ENCODE data around the gene HLF. TPM values are rescaled to one million over a fixed set of nuclear protein-coding genes. Genes with fewer than 3 reads are reported as not detected.

HLF gene
- total RNA-seq, 1 donor from 2014 or later: 0.25 TPM

GRCh38 chr17:55314784-55315491 lies 50.2 kb downstream of the HLF start:
- H3K36me3 ChIP-seq (ENCODE audit: control insufficient read depth, insufficient read depth, low read length): no peaks in the 10 kb centered on the region
- H3K4me3 ChIP-seq (ENCODE audit: low read depth, low read length): no peak overlapping the region
- TF ChIP-seq CTCF (IDR thresholded peaks at IDR 0.05; ENCODE audit: insufficient read depth, low read length, poor library complexity, severe bottlenecking): no peak
- H3K27me3 ChIP-seq (ENCODE audit: control insufficient read depth, insufficient read depth, low read length): no peaks in the 10 kb centered on the region
- DNase-seq (ENCODE audit: low read depth): no peak

- H3K36me3 ChIP-seq (ENCODE audit: control insufficient read depth, insufficient read depth, low read length): no peaks in the 10 kb centered on the region
- no peak for DNase-seq (ENCODE audit: low read depth)
- TF ChIP-seq CTCF (IDR thresholded peaks at IDR 0.05; ENCODE audit: insufficient read depth, low read length, poor library complexity, severe bottlenecking): no peak
- H3K4me3 ChIP-seq (ENCODE audit: low read depth, low read length): no peak overlapping the region
- no peaks in the 10 kb centered on the region for H3K27me3 ChIP-seq (ENCODE audit: control insufficient read depth, insufficient read depth, low read length)
These were observed 51.7 kb downstream of the HLF start for GRCh38 chr17:55316499-55316898.

GRCh38 chr17:55317284-55317683 lies 52.5 kb downstream of the HLF start:
- H3K27me3 ChIP-seq (ENCODE audit: control insufficient read depth, insufficient read depth, low read length): no peaks in the 10 kb centered on the region
- no peak overlapping the region for H3K4me3 ChIP-seq (ENCODE audit: low read depth, low read length)
- H3K36me3 ChIP-seq (ENCODE audit: control insufficient read depth, insufficient read depth, low read length): no peaks in the 10 kb centered on the region
- no peak for TF ChIP-seq CTCF (IDR thresholded peaks at IDR 0.05; ENCODE audit: insufficient read depth, low read length, poor library complexity, severe bottlenecking)
- no peak for DNase-seq (ENCODE audit: low read depth)

GRCh38 chr17:55318081-55318480 lies 53.3 kb downstream of the HLF start:
- no peak overlapping the region for H3K4me3 ChIP-seq (ENCODE audit: low read depth, low read length)
- TF ChIP-seq CTCF (IDR thresholded peaks at IDR 0.05; ENCODE audit: insufficient read depth, low read length, poor library complexity, severe bottlenecking): no peak
- no peak for DNase-seq (ENCODE audit: low read depth)
- no peaks in the 10 kb centered on the region for H3K36me3 ChIP-seq (ENCODE audit: control insufficient read depth, insufficient read depth, low read length)
- H3K27me3 ChIP-seq (ENCODE audit: control insufficient read depth, insufficient read depth, low read length): no peaks in the 10 kb centered on the region

GRCh38 chr17:55318715-55319487 lies 54.1 kb downstream of the HLF start:
- DNase-seq (ENCODE audit: low read depth): no peak
- H3K4me3 ChIP-seq (ENCODE audit: low read depth, low read length): no peak overlapping the region
- TF ChIP-seq CTCF (IDR thresholded peaks at IDR 0.05; ENCODE audit: insufficient read depth, low read length, poor library complexity, severe bottlenecking): no peak
- H3K27me3 ChIP-seq (ENCODE audit: control insufficient read depth, insufficient read depth, low read length): no peaks in the 10 kb centered on the region
- no peaks in the 10 kb centered on the region for H3K36me3 ChIP-seq (ENCODE audit: control insufficient read depth, insufficient read depth, low read length)
